Measurements from ENCODE around the gene MALL. TPM values are rescaled to one million over a fixed set of nuclear protein-coding genes. Genes with fewer than 3 reads are reported as not detected.

Gene MALL
- total and polyA plus RNA-seq, 2 experiments from 2014 or later: 5.9 to 9.3 TPM

DNA sequence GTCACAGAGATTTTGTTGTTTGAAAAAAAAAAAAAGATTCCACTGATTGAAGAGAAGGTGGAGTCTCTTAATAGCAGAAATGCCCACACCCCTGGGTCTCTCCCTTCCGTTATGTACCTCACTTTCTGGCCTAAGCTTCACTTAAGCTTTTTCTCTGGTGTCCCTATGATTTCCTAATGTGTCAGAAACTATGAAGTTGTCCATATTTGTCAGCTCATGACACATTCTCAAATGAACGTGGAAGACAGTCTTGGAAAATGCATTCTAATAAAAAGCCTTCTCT, 5.4 kb upstream of the MALL start (continued):
- no peak for TF ChIP-seq JUNB (IDR thresholded peaks at IDR 0.05; ENCODE audit: unreplicated experiment)
- TF ChIP-seq STAT1 (IDR thresholded peaks at IDR 0.05; ENCODE audit: unreplicated experiment): no peak
- TF ChIP-seq CREB1 (CRISPR knock-in tag; IDR thresholded peaks at IDR 0.05; ENCODE audit: low read depth): no peak
- no peak for TF ChIP-seq EZH2 (IDR thresholded peaks at IDR 0.05; ENCODE audit: low read depth, unreplicated experiment)
- no peak for TF ChIP-seq POLR2AphosphoS5 (IDR thresholded peaks at IDR 0.05; ENCODE audit: low read depth)
- no peak for TF ChIP-seq EZH2phosphoT487 (IDR thresholded peaks at IDR 0.05; ENCODE audit: unreplicated experiment)

DNA sequence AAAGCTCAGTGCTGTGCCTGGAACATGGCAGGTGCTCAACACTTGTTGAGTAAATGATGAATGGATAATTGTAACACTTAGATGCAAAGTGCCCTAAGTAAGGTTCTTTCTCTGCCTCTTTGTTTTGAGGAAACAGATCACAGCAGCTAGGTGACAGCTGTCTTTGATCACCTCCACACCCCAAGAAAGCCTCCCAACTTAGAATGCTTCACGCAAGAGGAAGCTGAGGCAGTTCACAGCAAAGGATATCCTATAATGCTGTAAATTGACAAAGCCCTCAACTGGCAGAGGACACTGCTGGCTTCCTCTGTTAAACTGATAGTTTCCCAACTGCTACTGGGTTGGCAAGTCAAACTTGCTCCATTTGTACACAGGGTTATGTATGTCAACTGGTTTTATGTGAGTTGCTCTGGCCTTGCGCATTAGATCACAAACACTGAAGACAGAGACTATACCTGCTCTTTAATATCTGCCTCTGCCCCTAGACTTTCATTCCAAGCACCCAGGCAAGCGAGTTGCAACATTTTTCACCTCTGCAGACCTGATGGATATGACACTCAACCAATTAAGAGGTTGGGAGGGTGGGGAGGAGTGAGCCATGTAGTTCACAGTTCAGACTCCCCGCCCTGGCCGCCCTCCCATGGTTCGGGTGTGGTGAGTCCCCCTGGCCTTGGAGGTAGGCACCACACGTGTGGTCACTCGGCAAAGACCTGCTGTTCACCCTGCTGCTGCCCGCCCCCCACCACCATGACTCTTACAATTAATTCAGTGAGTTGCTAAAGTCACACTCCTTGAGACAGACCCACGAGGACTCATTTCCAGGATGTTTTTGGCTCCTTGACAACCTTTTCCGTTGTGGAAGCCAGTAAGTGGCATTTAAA, 4.8 kb upstream of the MALL start:
- no peaks in the 10 kb centered on the region for H3K9me3 Mint-ChIP-seq
- H3K36me3 Mint-ChIP-seq (ENCODE audit: low read depth): no peaks in the 10 kb centered on the region
- H3K9me2 ChIP-seq (ENCODE audit: insufficient read depth): no peaks in the 10 kb centered on the region
- no peak overlapping the region for H3K27ac ChIP-seq (ENCODE audit: low read depth)
- no peak for ATAC-seq
- H3K4me1 Mint-ChIP-seq: peaks cover 7% of the 10 kb centered on the region; the same call in 1 of the 3 replicates
- H3K27me3 Mint-ChIP-seq (ENCODE audit: insufficient read depth, low read depth, poor library complexity): peaks cover 19% of the 10 kb centered on the region
- H3K27me3 ChIP-seq (ENCODE audit: insufficient read depth): peaks cover 20% of the 10 kb centered on the region
- no peaks in the 10 kb centered on the region for H3K4me1 ChIP-seq (ENCODE audit: insufficient read depth)
- no peaks in the 10 kb centered on the region for H3K79me2 ChIP-seq (replicated peaks; ENCODE audit: insufficient read depth)
- H4K20me1 ChIP-seq (replicated peaks; ENCODE audit: insufficient read depth): no peaks in the 10 kb centered on the region
- DNase-seq (ENCODE audit: low spot score): no peak
- no peak overlapping the region; the same call in 1 of the 2 replicates for H2AFZ ChIP-seq
- H3K36me3 ChIP-seq (ENCODE audit: insufficient read depth): no peaks in the 10 kb centered on the region
- no peak for TF ChIP-seq ZNF114 (CRISPR knock-in tag; IDR thresholded peaks at IDR 0.05)
- no peak for TF ChIP-seq EZH2 (IDR thresholded peaks at IDR 0.05; ENCODE audit: low read depth, unreplicated experiment)
- TF ChIP-seq ZNF331 (CRISPR knock-in tag; IDR thresholded peaks at IDR 0.05; ENCODE audit: low read depth): no peak
- TF ChIP-seq, protein P1, sequence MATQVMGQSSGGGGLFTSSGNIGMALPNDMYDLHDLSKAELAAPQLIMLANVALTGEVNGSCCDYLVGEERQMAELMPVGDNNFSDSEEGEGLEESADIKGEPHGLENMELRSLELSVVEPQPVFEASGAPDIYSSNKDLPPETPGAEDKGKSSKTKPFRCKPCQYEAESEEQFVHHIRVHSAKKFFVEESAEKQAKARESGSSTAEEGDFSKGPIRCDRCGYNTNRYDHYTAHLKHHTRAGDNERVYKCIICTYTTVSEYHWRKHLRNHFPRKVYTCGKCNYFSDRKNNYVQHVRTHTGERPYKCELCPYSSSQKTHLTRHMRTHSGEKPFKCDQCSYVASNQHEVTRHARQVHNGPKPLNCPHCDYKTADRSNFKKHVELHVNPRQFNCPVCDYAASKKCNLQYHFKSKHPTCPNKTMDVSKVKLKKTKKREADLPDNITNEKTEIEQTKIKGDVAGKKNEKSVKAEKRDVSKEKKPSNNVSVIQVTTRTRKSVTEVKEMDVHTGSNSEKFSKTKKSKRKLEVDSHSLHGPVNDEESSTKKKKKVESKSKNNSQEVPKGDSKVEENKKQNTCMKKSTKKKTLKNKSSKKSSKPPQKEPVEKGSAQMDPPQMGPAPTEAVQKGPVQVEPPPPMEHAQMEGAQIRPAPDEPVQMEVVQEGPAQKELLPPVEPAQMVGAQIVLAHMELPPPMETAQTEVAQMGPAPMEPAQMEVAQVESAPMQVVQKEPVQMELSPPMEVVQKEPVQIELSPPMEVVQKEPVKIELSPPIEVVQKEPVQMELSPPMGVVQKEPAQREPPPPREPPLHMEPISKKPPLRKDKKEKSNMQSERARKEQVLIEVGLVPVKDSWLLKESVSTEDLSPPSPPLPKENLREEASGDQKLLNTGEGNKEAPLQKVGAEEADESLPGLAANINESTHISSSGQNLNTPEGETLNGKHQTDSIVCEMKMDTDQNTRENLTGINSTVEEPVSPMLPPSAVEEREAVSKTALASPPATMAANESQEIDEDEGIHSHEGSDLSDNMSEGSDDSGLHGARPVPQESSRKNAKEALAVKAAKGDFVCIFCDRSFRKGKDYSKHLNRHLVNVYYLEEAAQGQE (IDR thresholded peaks at IDR 0.05; ENCODE audit: unreplicated experiment): no peak
- TF ChIP-seq STAT1 (IDR thresholded peaks at IDR 0.05; ENCODE audit: unreplicated experiment): no peak
- TF ChIP-seq, protein P2, sequence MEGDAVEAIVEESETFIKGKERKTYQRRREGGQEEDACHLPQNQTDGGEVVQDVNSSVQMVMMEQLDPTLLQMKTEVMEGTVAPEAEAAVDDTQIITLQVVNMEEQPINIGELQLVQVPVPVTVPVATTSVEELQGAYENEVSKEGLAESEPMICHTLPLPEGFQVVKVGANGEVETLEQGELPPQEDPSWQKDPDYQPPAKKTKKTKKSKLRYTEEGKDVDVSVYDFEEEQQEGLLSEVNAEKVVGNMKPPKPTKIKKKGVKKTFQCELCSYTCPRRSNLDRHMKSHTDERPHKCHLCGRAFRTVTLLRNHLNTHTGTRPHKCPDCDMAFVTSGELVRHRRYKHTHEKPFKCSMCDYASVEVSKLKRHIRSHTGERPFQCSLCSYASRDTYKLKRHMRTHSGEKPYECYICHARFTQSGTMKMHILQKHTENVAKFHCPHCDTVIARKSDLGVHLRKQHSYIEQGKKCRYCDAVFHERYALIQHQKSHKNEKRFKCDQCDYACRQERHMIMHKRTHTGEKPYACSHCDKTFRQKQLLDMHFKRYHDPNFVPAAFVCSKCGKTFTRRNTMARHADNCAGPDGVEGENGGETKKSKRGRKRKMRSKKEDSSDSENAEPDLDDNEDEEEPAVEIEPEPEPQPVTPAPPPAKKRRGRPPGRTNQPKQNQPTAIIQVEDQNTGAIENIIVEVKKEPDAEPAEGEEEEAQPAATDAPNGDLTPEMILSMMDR (conservative IDR thresholded peaks at IDR 0.05; ENCODE audit: low read depth in 2 of 2): no peak
- no peak overlapping the region for H3K4me3 Mint-ChIP-seq
- no peak overlapping the region for H3K4me2 ChIP-seq
- no peak overlapping the region for H3K27ac Mint-ChIP-seq
- H3F3A ChIP-seq (replicated peaks; ENCODE audit: low read depth): no peaks in the 10 kb centered on the region
- no peak overlapping the region for H3K4me3 ChIP-seq

All from GM23338 (cell line).